K562 (cell line): ENCODE measurements around the gene CHRM4. TPM values are rescaled to one million over a fixed set of nuclear protein-coding genes. Genes with fewer than 3 reads are reported as not detected.

Experiments
- BACH1 ChIP-seq: fragments of 200-800 bp; sonication (Bioruptor generic); IDR thresholded peaks from 2 replicates; pipeline ENCODE4 v1.6.1; 2016; ENCODE audit warnings: missing genetic modification characterization, missing compliant biosample characterization
- BRCA1 ChIP-seq, 2 experiments: fragments of 450-650 bp in 1 of 2; sonication (generic) in 1 of 2; formaldehyde crosslinking in 1 of 2; IDR thresholded peaks; 2 replicates each; pipeline versions ENCODE4 v1.5.0 to v1.6.1; 2017 to 2020; ENCODE audit warnings: mild to moderate bottlenecking in 1 of 2, missing genetic modification reagents in 1 of 2
- CBFA2T3 ChIP-seq: fragments of 450-650 bp; IDR thresholded peaks from 2 replicates; pipeline ENCODE4 v1.6.1; 2017
- GTF2F1 ChIP-seq: IDR thresholded peaks from 2 replicates; pipeline ENCODE4 v1.6.1; 2011; ENCODE audit warnings: low read depth, low read length, improper control_type of control experiment
- HDAC2 ChIP-seq: fragments of 450-650 bp; IDR thresholded peaks from 2 replicates; pipeline ENCODE4 v1.6.1; 2016; ENCODE audit warnings: mild to moderate bottlenecking
- HNRNPUL1 ChIP-seq: fragments of 200-400 bp; formaldehyde crosslinking; IDR thresholded peaks from 2 replicates; pipeline ENCODE4 v1.6.1; 2017; ENCODE audit warnings: low read length
- KAT8 ChIP-seq: fragments of 450-650 bp; IDR thresholded peaks from 2 replicates; pipeline ENCODE4 v1.6.1; 2016; ENCODE audit warnings: low read depth, mild to moderate bottlenecking
- MAFG ChIP-seq: fragments of 450-650 bp; conservative IDR thresholded peaks from 2 replicates; pipeline ENCODE4 v1.6.1; 2016; ENCODE audit warnings: missing genetic modification characterization, missing compliant biosample characterization
- MTF1 ChIP-seq: fragments of 250-450 bp; sonication (Bioruptor Pico); IDR thresholded peaks from 2 replicates; pipeline ENCODE4 v1.9.0; 2021; ENCODE audit warnings: moderate library complexity, mild to moderate bottlenecking, inconsistent platforms, borderline replicate concordance
- SAFB2 ChIP-seq: fragments of 200-400 bp; formaldehyde crosslinking; IDR thresholded peaks from 2 replicates; pipeline ENCODE4 v1.6.1; 2018; ENCODE audit warnings: borderline replicate concordance, low read length, low read depth, moderate library complexity; ENCODE audit not compliant: severe bottlenecking
- SMARCB1 ChIP-seq: IDR thresholded peaks from 2 replicates; pipeline ENCODE4 v1.6.1; 2011; ENCODE audit warnings: improper control_type of control experiment, low read depth; ENCODE audit not compliant: insufficient read length
- SMARCE1 ChIP-seq: fragments of 450-650 bp; IDR thresholded peaks from 2 replicates; pipeline ENCODE4 v1.7.1; 2016; ENCODE audit warnings: mild to moderate bottlenecking
- SRF ChIP-seq, 2 experiments: fragments of 250-450, 450-650 bp in 1 of 2; sonication (Bioruptor Pico) in 1 of 2; sonication (generic) in 1 of 2; formaldehyde crosslinking; IDR thresholded peaks; 2 replicates each; pipeline versions ENCODE4 v1.5.0 to v1.5.1; 2020 to 2022; ENCODE audit warnings: mild to moderate bottlenecking in 1 of 2, missing genetic modification reagents in 1 of 2
- ZNF23 ChIP-seq: fragments of 250-450 bp; sonication (Bioruptor Pico); IDR thresholded peaks from 2 replicates; pipeline ENCODE4 v1.4.0; 2020; ENCODE audit warnings: mild to moderate bottlenecking
- ZNF408 ChIP-seq: fragments of 250-450 bp; sonication (Bioruptor Pico); IDR thresholded peaks from 2 replicates; pipeline ENCODE4 v1.4.0; 2020; ENCODE audit warnings: low read depth, mild to moderate bottlenecking, moderate library complexity
- ZNF444 ChIP-seq: fragments of 250-450 bp; sonication (Bioruptor Pico); IDR thresholded peaks from 2 replicates; pipeline ENCODE4 v1.4.0; 2020; ENCODE audit warnings: mild to moderate bottlenecking, moderate library complexity
- polyA plus RNA-seq, 8 experiments: library from polyadenylated mRNA; depleted of rRNA in 4 of 8; stranded (reverse) in 5 of 8; unstranded in 3 of 8; fragments of >200 nt; fragmentation: Nextera tagmentation in 2 of 8; fragmentation: Illumina TruSeq in 1 of 8; extraction: Ambion mirVana in 2 of 8; extraction: Trizol in 1 of 8; gene quantifications; 2 replicates each; pipeline versions ENCODE4 v1.2.1 to v1.2.3, GENCODE V29; 2011 to 2014; ENCODE audit warnings: inconsistent platforms in 1 of 8, missing spikeins in 1 of 8
- total RNA-seq, 7 experiments: library from RNA; depleted of rRNA in 6 of 7; stranded (reverse); fragments of >200 nt in 6 of 7; fragmentation: Illumina TruSeq in 2 of 7; extraction: Trizol in 2 of 7; gene quantifications; 2 replicates each; pipeline versions ENCODE4 v1.2.1 to v1.2.3, GENCODE V29; 2011 to 2021; ENCODE audit warnings: low replicate concordance in 1 of 7
- TF ChIP-seq, protein P1 (sequence below), 2 experiments: IDR thresholded peaks; 2 replicates each; pipeline ENCODE4 v1.6.1; 2011; ENCODE audit warnings: borderline replicate concordance in 1 of 2, control low read depth in 1 of 2, low read depth in 1 of 2, low read length in 1 of 2, mild to moderate bottlenecking in 1 of 2, mixed read lengths in 1 of 2, moderate library complexity in 1 of 2; ENCODE audit not compliant: insufficient read depth in 1 of 2, insufficient read length in 1 of 2, poor library complexity in 1 of 2, severe bottlenecking in 1 of 2; ENCODE audit errors: extremely low read depth in 1 of 2
- TF ChIP-seq, protein P2 (sequence below): fragments of 250-450 bp; sonication (Bioruptor Pico); IDR thresholded peaks from 2 replicates; pipeline ENCODE4 v1.8.0; 2021; ENCODE audit warnings: mild to moderate bottlenecking, moderate library complexity
- TF ChIP-seq, protein P3 (sequence below): sonication (generic); formaldehyde crosslinking; IDR thresholded peaks from 2 replicates; pipeline ENCODE4 v1.9.0; 2022; ENCODE audit warnings: mild to moderate bottlenecking, missing genetic modification reagents
- TF ChIP-seq, protein P4 (sequence below): sonication (generic); formaldehyde crosslinking; IDR thresholded peaks from 2 replicates; pipeline ENCODE4 v1.8.0; 2023; ENCODE audit warnings: mild to moderate bottlenecking, missing genetic modification reagents
- TF ChIP-seq, protein P5 (sequence below), 3 experiments: IDR thresholded peaks in 2 of 3; conservative IDR thresholded peaks in 1 of 3; 2 replicates each; pipeline ENCODE4 v1.5.1; 2011 to 2012; ENCODE audit warnings: low read length in 3 of 3, mild to moderate bottlenecking in 3 of 3, control low read depth in 2 of 3, improper control_type of control experiment in 1 of 3, inconsistent platforms in 1 of 3, low read depth in 1 of 3, mixed read lengths in 1 of 3, moderate library complexity in 1 of 3; ENCODE audit not compliant: insufficient read depth in 2 of 3

CHRM4 gene
- total and polyA plus RNA-seq, 9 of the 15 experiments (the other 6 are each of a cell fraction or from before 2014, with no cell fraction given): 0.22 to 1.3 (median 0.40) TPM; not detected in 2

DNA sequence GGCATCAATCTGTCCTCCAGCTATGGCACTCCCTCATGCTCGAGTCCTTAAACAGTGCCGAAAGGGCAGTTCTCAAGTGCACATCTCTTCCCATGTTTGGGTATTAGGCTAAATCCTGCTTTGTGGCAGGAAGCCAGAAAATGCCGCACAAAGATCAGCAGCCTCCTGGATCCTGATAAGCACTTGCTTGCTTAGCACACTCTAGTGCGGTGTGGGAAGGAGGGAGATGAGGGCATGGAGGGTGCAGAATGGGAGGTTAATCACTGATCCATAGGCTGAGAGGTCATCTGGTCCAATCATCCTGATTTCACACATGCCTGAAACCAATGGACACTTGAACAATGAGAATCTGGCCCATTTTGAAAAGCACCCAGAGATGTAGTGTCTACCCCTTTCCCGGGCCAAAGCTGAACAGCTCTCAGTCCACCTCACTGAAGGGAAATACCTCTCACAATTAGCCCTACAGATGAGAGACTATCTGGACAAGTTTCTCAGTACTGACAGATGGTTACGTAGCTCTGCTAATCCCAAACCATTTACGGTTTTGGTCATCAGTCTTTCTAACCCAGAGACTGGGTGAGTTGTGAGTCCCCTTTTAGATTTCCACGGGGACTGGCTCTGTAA, 29.8 kb upstream of the CHRM4 start (continued):
- TF ChIP-seq HDAC2 (peak; percentile 37; the same call in 1 of the 2 replicates), HNRNPUL1 (no peak), SMARCB1 (no peak), ZNF444 (CRISPR knock-in tag) (no peak), CBFA2T3 (peak; percentile 49), BACH1 (tag) (no peak), BRCA1 (IDR thresholded peaks at IDR 0.05) (no peak), BRCA1 (CRISPR knock-in tag; IDR thresholded peaks at IDR 0.05) (no peak), KAT8 (no peak), MAFG (tag) (no peak), SAFB2 (no peak), SRF (CRISPR knock-in tag; IDR thresholded peaks at IDR 0.05) (peak in 1 of 2 experiments; percentile 85; a peak in 2 of 4 replicates), ZNF23 (no peak), ZNF408 (CRISPR knock-in tag) (no peak), MTF1 (CRISPR knock-in tag) (no peak), GTF2F1 (no peak), SMARCE1 (0 out of 2 replicates have a peak, but pooled peaks have one; percentile 17)
- TF ChIP-seq, protein P1, sequence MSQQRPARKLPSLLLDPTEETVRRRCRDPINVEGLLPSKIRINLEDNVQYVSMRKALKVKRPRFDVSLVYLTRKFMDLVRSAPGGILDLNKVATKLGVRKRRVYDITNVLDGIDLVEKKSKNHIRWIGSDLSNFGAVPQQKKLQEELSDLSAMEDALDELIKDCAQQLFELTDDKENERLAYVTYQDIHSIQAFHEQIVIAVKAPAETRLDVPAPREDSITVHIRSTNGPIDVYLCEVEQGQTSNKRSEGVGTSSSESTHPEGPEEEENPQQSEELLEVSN (IDR thresholded peaks at IDR 0.05; ENCODE audit: borderline replicate concordance in 1 of 2, extremely low read depth in 1 of 2, insufficient read depth in 1 of 2, insufficient read length in 1 of 2, low read depth in 1 of 2, low read length in 1 of 2, poor library complexity in 1 of 2, severe bottlenecking in 1 of 2): no peak
- TF ChIP-seq, protein P2, sequence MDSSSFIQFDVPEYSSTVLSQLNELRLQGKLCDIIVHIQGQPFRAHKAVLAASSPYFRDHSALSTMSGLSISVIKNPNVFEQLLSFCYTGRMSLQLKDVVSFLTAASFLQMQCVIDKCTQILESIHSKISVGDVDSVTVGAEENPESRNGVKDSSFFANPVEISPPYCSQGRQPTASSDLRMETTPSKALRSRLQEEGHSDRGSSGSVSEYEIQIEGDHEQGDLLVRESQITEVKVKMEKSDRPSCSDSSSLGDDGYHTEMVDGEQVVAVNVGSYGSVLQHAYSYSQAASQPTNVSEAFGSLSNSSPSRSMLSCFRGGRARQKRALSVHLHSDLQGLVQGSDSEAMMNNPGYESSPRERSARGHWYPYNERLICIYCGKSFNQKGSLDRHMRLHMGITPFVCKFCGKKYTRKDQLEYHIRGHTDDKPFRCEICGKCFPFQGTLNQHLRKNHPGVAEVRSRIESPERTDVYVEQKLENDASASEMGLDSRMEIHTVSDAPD (CRISPR knock-in tag): no peak
- TF ChIP-seq, protein P3, sequence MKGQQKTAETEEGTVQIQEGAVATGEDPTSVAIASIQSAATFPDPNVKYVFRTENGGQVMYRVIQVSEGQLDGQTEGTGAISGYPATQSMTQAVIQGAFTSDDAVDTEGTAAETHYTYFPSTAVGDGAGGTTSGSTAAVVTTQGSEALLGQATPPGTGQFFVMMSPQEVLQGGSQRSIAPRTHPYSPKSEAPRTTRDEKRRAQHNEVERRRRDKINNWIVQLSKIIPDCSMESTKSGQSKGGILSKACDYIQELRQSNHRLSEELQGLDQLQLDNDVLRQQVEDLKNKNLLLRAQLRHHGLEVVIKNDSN: no peak
- TF ChIP-seq, protein P4, sequence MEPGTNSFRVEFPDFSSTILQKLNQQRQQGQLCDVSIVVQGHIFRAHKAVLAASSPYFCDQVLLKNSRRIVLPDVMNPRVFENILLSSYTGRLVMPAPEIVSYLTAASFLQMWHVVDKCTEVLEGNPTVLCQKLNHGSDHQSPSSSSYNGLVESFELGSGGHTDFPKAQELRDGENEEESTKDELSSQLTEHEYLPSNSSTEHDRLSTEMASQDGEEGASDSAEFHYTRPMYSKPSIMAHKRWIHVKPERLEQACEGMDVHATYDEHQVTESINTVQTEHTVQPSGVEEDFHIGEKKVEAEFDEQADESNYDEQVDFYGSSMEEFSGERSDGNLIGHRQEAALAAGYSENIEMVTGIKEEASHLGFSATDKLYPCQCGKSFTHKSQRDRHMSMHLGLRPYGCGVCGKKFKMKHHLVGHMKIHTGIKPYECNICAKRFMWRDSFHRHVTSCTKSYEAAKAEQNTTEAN: no peak
- TF ChIP-seq, protein P5, sequence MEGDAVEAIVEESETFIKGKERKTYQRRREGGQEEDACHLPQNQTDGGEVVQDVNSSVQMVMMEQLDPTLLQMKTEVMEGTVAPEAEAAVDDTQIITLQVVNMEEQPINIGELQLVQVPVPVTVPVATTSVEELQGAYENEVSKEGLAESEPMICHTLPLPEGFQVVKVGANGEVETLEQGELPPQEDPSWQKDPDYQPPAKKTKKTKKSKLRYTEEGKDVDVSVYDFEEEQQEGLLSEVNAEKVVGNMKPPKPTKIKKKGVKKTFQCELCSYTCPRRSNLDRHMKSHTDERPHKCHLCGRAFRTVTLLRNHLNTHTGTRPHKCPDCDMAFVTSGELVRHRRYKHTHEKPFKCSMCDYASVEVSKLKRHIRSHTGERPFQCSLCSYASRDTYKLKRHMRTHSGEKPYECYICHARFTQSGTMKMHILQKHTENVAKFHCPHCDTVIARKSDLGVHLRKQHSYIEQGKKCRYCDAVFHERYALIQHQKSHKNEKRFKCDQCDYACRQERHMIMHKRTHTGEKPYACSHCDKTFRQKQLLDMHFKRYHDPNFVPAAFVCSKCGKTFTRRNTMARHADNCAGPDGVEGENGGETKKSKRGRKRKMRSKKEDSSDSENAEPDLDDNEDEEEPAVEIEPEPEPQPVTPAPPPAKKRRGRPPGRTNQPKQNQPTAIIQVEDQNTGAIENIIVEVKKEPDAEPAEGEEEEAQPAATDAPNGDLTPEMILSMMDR (IDR thresholded peaks at IDR 0.05 in 2 of 3, conservative IDR thresholded peaks at IDR 0.05 in 1 of 3; ENCODE audit: insufficient read depth in 2 of 3, low read depth in 1 of 3, low read length in 3 of 3): no peak
